HG02678 (cell line): ENCODE results near the gene DDI1.

Source experiments
- ATAC-seq: cut with Tn5 transposase; IDR thresholded peaks from one replicate; pipeline ENCODE4 v1.9.1; 2021; ENCODE audit warnings: mild to moderate bottlenecking, moderate library complexity; ENCODE audit not compliant: unreplicated experiment

DDI1 gene

GRCh38 chr11:104036588-104036987 is at the start of gene DDI1:
DDI1 (plus strand) TSS chr11:104036640; CDS start chr11:104036823, 183 bp downstream.
- ATAC-seq = no peak

- ATAC-seq = no peak
These were observed 48.5 kb upstream of the DDI1 start for GRCh38 chr11:103987629-103988594.

GRCh38 chr11:103988595-103988969 is 47.9 kb upstream of the DDI1 start:
- no peak for ATAC-seq

GRCh38 chr11:103993507-103993906 is 42.9 kb upstream of the DDI1 start:
- ATAC-seq = no peak

- ATAC-seq = no peak
These were observed 42.3 kb upstream of the DDI1 start for GRCh38 chr11:103994094-103994493.

- no peak for ATAC-seq
These were observed 41.9 kb upstream of the DDI1 start for GRCh38 chr11:103994518-103994917.

GRCh38 chr11:103995896-103996295 is 40.5 kb upstream of the DDI1 start:
- ATAC-seq = no peak

- peak; percentile 59 for ATAC-seq
These were observed 39.4 kb upstream of the DDI1 start for GRCh38 chr11:103997082-103997481.

- ATAC-seq = no peak
These were observed 37.5 kb upstream of the DDI1 start for GRCh38 chr11:103998826-103999508.

GRCh38 chr11:104000798-104001197 is 35.6 kb upstream of the DDI1 start:
- ATAC-seq = no peak

GRCh38 chr11:104001561-104002056 is 34.8 kb upstream of the DDI1 start:
- no peak for ATAC-seq

GRCh38 chr11:104003491-104003890 is 32.9 kb upstream of the DDI1 start:
- ATAC-seq = no peak

- no peak for ATAC-seq
These were observed 31.1 kb upstream of the DDI1 start for GRCh38 chr11:104005234-104005855.

GRCh38 chr11:104009744-104010143 is 26.7 kb upstream of the DDI1 start:
- no peak for ATAC-seq

- ATAC-seq = no peak
These were observed 25.4 kb upstream of the DDI1 start for GRCh38 chr11:104011044-104011443.

GRCh38 chr11:104015649-104016415 is 20.6 kb upstream of the DDI1 start:
- ATAC-seq = peak; percentile 94

- ATAC-seq = no peak
These were observed 11.9 kb upstream of the DDI1 start for GRCh38 chr11:104024572-104024971.

GRCh38 chr11:104028476-104029263 is 7.8 kb upstream of the DDI1 start:
- no peak for ATAC-seq

- ATAC-seq = no peak
These were observed 3.3 kb upstream of the DDI1 start for GRCh38 chr11:104033134-104033533.

GRCh38 chr11:104033561-104033960 is 2.9 kb upstream of the DDI1 start:
- ATAC-seq = no peak
